ENCODE data around the gene CD2. TPM values are rescaled to one million over a fixed set of nuclear protein-coding genes. Genes with fewer than 3 reads are reported as not detected.

CD2 gene
- total and polyA plus RNA-seq, 11 donors, result 0.33 to 9.7 (median 0.61) TPM; not detected in 3

DNA sequence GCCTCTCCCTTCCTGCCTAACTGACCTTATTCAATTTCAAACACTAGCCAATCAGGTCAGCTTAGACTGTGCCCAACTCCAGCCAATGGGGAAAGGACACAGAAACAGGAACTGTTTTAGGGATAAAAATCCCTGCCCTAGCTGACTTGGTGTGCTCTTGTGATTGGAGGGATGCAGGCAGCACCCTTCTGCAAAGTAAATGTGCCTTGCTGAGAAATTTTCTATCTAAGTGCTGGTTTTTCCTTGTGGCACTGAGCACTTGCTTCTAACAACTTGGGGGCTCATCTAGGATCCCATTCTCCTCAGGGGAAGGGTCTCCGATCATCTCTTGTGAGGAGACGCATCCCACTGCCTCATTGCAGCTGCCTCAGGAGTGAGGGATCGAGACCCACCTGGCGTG lies 10.7 kb upstream of the CD2 start:
- H3K36me3 ChIP-seq, result no peaks in the 10 kb centered on the region
- H3K27ac ChIP-seq, result no peak overlapping the region
- no peak for TF ChIP-seq POLR2A (IDR thresholded peaks at IDR 0.05)
- TF ChIP-seq, protein P1, sequence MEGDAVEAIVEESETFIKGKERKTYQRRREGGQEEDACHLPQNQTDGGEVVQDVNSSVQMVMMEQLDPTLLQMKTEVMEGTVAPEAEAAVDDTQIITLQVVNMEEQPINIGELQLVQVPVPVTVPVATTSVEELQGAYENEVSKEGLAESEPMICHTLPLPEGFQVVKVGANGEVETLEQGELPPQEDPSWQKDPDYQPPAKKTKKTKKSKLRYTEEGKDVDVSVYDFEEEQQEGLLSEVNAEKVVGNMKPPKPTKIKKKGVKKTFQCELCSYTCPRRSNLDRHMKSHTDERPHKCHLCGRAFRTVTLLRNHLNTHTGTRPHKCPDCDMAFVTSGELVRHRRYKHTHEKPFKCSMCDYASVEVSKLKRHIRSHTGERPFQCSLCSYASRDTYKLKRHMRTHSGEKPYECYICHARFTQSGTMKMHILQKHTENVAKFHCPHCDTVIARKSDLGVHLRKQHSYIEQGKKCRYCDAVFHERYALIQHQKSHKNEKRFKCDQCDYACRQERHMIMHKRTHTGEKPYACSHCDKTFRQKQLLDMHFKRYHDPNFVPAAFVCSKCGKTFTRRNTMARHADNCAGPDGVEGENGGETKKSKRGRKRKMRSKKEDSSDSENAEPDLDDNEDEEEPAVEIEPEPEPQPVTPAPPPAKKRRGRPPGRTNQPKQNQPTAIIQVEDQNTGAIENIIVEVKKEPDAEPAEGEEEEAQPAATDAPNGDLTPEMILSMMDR (IDR thresholded peaks at IDR 0.05), result no peak
- DNase-seq, result no peak
- no peak overlapping the region for H3K4me3 ChIP-seq
- WGBS, 4 donors, result 93 to 97% (median 94%) methylated on average over 4 of the region's 4 CpGs
- ATAC-seq, result no peak
- H3K27me3 ChIP-seq, result no peaks in the 10 kb centered on the region
- intact Hi-C loops (cut with DNase I), result loop anchor here in 1 of 10 donors (5.0 kb wide), 1 partner anchor 74 kb away; no protein-coding TSS in a partner anchor
- peaks cover 0 to 56% (median 30%) of the 10 kb centered on the region in 12 donors for H3K9me3 ChIP-seq
- H3K4me1 ChIP-seq, result peaks cover 0 to 19% (median 0%) of the 10 kb centered on the region in 12 donors

DNA sequence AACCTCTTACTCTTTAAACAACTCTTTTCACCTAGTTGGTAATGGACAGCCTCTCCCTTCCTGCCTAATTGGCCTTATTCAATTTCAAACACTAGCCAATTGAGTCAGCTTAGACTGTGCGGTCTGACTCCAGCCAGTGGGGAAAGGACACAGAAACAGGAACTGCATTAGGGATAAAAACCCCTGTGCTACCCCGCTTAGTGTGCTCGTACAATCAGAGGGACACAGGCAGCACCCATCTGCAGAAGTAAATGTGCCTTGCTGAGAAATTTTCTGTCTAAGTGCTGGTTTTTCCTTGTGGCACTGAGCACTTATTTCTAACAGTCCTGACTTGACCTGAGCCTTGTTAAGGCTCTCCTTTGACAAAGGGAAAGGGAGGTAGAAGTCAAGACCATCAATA lies 6.0 kb upstream of the CD2 start:
- H3K9me3 ChIP-seq, result peaks cover 0 to 56% (median 34%) of the 10 kb centered on the region in 12 donors
- H3K27ac ChIP-seq, result no peak overlapping the region
- DNase-seq (no peak), ATAC-seq (no peak)
- WGBS, 4 donors, result 92 to 98% (median 97%) methylated on average over 3 of the region's 3 CpGs
- no peaks in the 10 kb centered on the region for H3K36me3 ChIP-seq
- H3K4me3 ChIP-seq, result no peak overlapping the region
- no peaks in the 10 kb centered on the region for H3K27me3 ChIP-seq
- peaks cover 0 to 25% (median 0%) of the 10 kb centered on the region in 12 donors for H3K4me1 ChIP-seq
- intact Hi-C loops (cut with DNase I), result loop anchor here in 1 of 10 donors (5.0 kb wide), 1 partner anchor 59 kb away; no protein-coding TSS in a partner anchor
- TF ChIP-seq POLR2A (IDR thresholded peaks at IDR 0.05), result no peak
- TF ChIP-seq, protein P1 (IDR thresholded peaks at IDR 0.05), result no peak

DNA sequence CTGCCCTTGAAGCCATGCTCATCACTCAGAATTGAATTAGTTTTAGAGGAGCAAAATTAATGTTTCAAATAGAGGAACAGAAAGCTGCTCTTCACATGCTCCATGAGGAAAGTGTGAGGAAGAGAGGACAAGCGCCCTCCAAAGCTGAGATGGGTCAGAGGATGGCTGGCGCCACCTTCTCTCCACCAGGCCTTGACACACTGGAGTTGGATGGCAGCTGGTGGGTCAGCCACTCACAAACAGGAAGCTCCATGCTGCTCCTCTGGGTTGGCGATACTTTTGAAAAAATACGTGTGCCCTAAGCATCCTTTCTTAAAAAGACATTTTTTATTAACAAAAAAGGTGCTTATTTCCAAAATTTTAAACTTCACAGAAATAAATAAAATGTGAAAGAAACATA lies 3.1 kb upstream of the CD2 start:
- ATAC-seq, result no peak
- WGBS, 4 donors, result 54 to 58% (median 56%) methylated on average over 4 of the region's 4 CpGs
- Histone ChIP-seq H3K27ac (no peak overlapping the region), H3K36me3 (no peaks in the 10 kb centered on the region), H3K9me3 (peaks cover 0 to 30% (median 17%) of the 10 kb centered on the region in 12 donors), H3K4me1 (peaks cover 0 to 33% (median 0%) of the 10 kb centered on the region in 12 donors), H3K4me3 (no peak overlapping the region), H3K27me3 (no peaks in the 10 kb centered on the region)
- TF ChIP-seq, protein P1 (IDR thresholded peaks at IDR 0.05), result no peak
- TF ChIP-seq POLR2A (IDR thresholded peaks at IDR 0.05), result no peak
- no peak for DNase-seq
- intact Hi-C loops (cut with DNase I), result no loop called here

DNA sequence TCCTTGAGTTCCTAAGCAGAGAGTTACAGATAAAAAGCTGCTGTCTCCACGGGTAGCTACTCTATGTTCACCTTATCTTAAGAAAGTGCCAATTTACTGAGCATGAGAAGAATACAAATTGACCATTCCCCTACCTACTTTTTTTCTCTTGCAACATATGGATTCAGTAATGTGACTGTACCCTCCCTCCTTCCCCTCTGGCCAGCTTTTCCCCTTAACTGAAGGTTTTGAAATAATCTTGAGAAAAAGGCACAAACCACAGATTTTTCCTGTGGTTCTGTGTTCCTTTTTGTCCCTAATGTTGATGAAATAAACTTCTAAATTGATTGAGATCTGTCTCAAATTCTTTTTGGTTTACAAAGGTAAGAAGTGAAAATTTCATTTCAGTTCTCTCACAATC lies 2.6 kb upstream of the CD2 start:
- DNase-seq (no peak), ATAC-seq (no peak)
- no peak overlapping the region for H3K27ac ChIP-seq
- intact Hi-C loops (cut with DNase I), result no loop called here
- 21 to 35% (median 30%) methylated on average over 1 of the region's 1 CpG for WGBS, 4 donors
- peaks cover 0 to 28% (median 17%) of the 10 kb centered on the region in 12 donors for H3K9me3 ChIP-seq
- TF ChIP-seq POLR2A (IDR thresholded peaks at IDR 0.05), result no peak
- TF ChIP-seq, protein P1 (IDR thresholded peaks at IDR 0.05), result no peak
- no peaks in the 10 kb centered on the region for H3K27me3 ChIP-seq
- peaks cover 0 to 33% (median 0%) of the 10 kb centered on the region in 12 donors for H3K4me1 ChIP-seq
- no peaks in the 10 kb centered on the region for H3K36me3 ChIP-seq
- no peak overlapping the region for H3K4me3 ChIP-seq
